Uterus (tissue), 4 donors: ENCODE measurements around the gene FNBP1L. TPM values are rescaled to one million over a fixed set of nuclear protein-coding genes. Genes with fewer than 3 reads are reported as not detected.

Experiments
- DNase-seq, 2 donors: peaks; one replicate each; pipeline ENCODE4 v3.0.0-alpha.2; 2019 to 2020
- H3K27ac ChIP-seq, 2 donors: fragments of 200-600 bp; sonication (generic); 1 replicate in 1 of 2; 2 replicates in 1 of 2; pipeline ENCODE4 v1.5.1; 2016 to 2018
- H3K27me3 ChIP-seq, 2 donors: fragments of 200-600 bp; sonication (generic); one replicate each; pipeline ENCODE4 v1.5.1; 2018 to 2019; ENCODE audit warnings: control low read depth in 1 of 2
- H3K36me3 ChIP-seq, 2 donors: fragments of 200-600 bp; sonication (generic); one replicate each; pipeline ENCODE4 v1.5.1; 2019; ENCODE audit warnings: control low read depth in 1 of 2
- H3K4me1 ChIP-seq, 2 donors: fragments of 200-600 bp; sonication (generic); one replicate each; pipeline ENCODE4 v1.5.1; 2018 to 2019; ENCODE audit warnings: control low read depth in 1 of 2
- H3K4me3 ChIP-seq, 2 donors: fragments of 200-600 bp; sonication (generic); 1 replicate in 1 of 2; 2 replicates in 1 of 2; pipeline ENCODE4 v1.5.1; 2018 to 2019; ENCODE audit warnings: mild to moderate bottlenecking in 1 of 2
- H3K9me3 ChIP-seq, 2 donors: fragments of 200-600 bp; sonication (generic); one replicate each; pipeline ENCODE4 v1.5.1; 2019; ENCODE audit warnings: control low read depth in 1 of 2
- CTCF ChIP-seq, 4 experiments: fragments of 200-600 bp in 2 of 4; fragments of 450-650 bp in 2 of 4; sonication (generic) in 2 of 4; IDR thresholded peaks; one replicate each; pipeline ENCODE4 v1.5.1; 2016 to 2019; ENCODE audit warnings: antibody characterized with exemption in 4 of 4, mild to moderate bottlenecking in 2 of 4, moderate library complexity in 1 of 4
- POLR2A ChIP-seq, 2 donors: fragments of 450-650 bp; IDR thresholded peaks; one replicate each; pipeline ENCODE4 v1.6.1; 2016; ENCODE audit warnings: antibody characterized with exemption in 2 of 2, mild to moderate bottlenecking in 1 of 2, moderate library complexity in 1 of 2
- intact Hi-C: fragments of 100-400 bp; cut with DNase I; formaldehyde crosslinking; loops from one replicate; pipeline ENCODE4 v1.15.1; 2023; ENCODE audit warnings: low total_unique reads
- total RNA-seq, 4 donors: library from RNA; depleted of rRNA in 3 of 4; stranded (reverse); fragments of >200 nt in 3 of 4; gene quantifications; one replicate each; pipeline versions ENCODE4 v1.1.0 to v1.2.4, GENCODE V29; 2014 to 2023
- donor health status: DM: yes; HTN: yes; CAD: no.

Gene FNBP1L
- total RNA-seq, 4 donors from 2014 or later, result 14.9 to 88.1 (median 23.0) TPM

GRCh38 chr1:93483606-93484005 lies 35.7 kb downstream of the FNBP1L start:
- Histone ChIP-seq H3K27me3 (no peaks in the 10 kb centered on the region), H3K27ac (no peak overlapping the region), H3K36me3 (no peaks in the 10 kb centered on the region), H3K4me3 (no peak overlapping the region), H3K4me1 (peaks cover 0 to 2% of the 10 kb centered on the region in 2 donors), H3K9me3 (no peaks in the 10 kb centered on the region)
- TF ChIP-seq CTCF (IDR thresholded peaks at IDR 0.05), result no peak
- TF ChIP-seq POLR2A (IDR thresholded peaks at IDR 0.05), result no peak
- DNase-seq, result no peak
- intact Hi-C loops, result no loop called here

GRCh38 chr1:93488207-93488606 lies 40.3 kb downstream of the FNBP1L start:
- Histone ChIP-seq H3K4me3 (no peak overlapping the region), H3K9me3 (no peaks in the 10 kb centered on the region), H3K27me3 (no peaks in the 10 kb centered on the region), H3K36me3 (no peaks in the 10 kb centered on the region), H3K4me1 (peaks cover 0 to 5% of the 10 kb centered on the region in 2 donors), H3K27ac (no peak overlapping the region)
- TF ChIP-seq CTCF (IDR thresholded peaks at IDR 0.05) (no peak), POLR2A (IDR thresholded peaks at IDR 0.05) (no peak)
- DNase-seq, result no peak
- intact Hi-C loops, result no loop called here

GRCh38 chr1:93489756-93490155 lies 41.8 kb downstream of the FNBP1L start:
- no peak overlapping the region for H3K27ac ChIP-seq
- no peak overlapping the region for H3K4me3 ChIP-seq
- H3K36me3 ChIP-seq, result no peaks in the 10 kb centered on the region
- TF ChIP-seq POLR2A (IDR thresholded peaks at IDR 0.05) (no peak), CTCF (IDR thresholded peaks at IDR 0.05) (no peak)
- intact Hi-C loops, result no loop called here
- DNase-seq, result no peak
- H3K9me3 ChIP-seq, result no peaks in the 10 kb centered on the region
- H3K27me3 ChIP-seq, result no peaks in the 10 kb centered on the region
- peaks cover 0 to 5% of the 10 kb centered on the region in 2 donors for H3K4me1 ChIP-seq

- H3K9me3 ChIP-seq, result no peaks in the 10 kb centered on the region
- H3K27me3 ChIP-seq, result no peaks in the 10 kb centered on the region
- H3K4me3 ChIP-seq, result no peak overlapping the region
- intact Hi-C loops, result no loop called here
- DNase-seq, result no peak
- H3K36me3 ChIP-seq, result no peaks in the 10 kb centered on the region
- H3K27ac ChIP-seq, result no peak overlapping the region
- peaks cover 0 to 5% of the 10 kb centered on the region in 2 donors for H3K4me1 ChIP-seq
- TF ChIP-seq CTCF (IDR thresholded peaks at IDR 0.05) (no peak), POLR2A (IDR thresholded peaks at IDR 0.05) (no peak)
These were observed 42.4 kb downstream of the FNBP1L start for GRCh38 chr1:93490357-93490756.

- H3K36me3 ChIP-seq, result no peaks in the 10 kb centered on the region
- H3K4me1 ChIP-seq, result no peaks in the 10 kb centered on the region
- no peak for TF ChIP-seq POLR2A (IDR thresholded peaks at IDR 0.05)
- TF ChIP-seq CTCF (IDR thresholded peaks at IDR 0.05), result no peak
- H3K27me3 ChIP-seq, result no peaks in the 10 kb centered on the region
- no peaks in the 10 kb centered on the region for H3K9me3 ChIP-seq
- no peak overlapping the region for H3K27ac ChIP-seq
- intact Hi-C loops, result no loop called here
- no peak overlapping the region for H3K4me3 ChIP-seq
- no peak for DNase-seq
These were observed 48.0 kb downstream of the FNBP1L start for GRCh38 chr1:93495911-93496310.
